Muscle layer of colon (tissue), 2 donors: ENCODE results near the gene TGFBI.

Experiments
- H3K27ac ChIP-seq: one replicate; pipeline ENCODE4 v1.7.0; 2013; ENCODE audit warnings: low read depth, mild to moderate bottlenecking, low read length, moderate library complexity
- H3K27me3 ChIP-seq, 2 donors: one replicate each; pipeline ENCODE4 v1.7.0; 2013; ENCODE audit warnings: low read length in 2 of 2, mild to moderate bottlenecking in 2 of 2; ENCODE audit not compliant: insufficient read depth in 2 of 2, control insufficient read depth in 1 of 2
- H3K36me3 ChIP-seq: one replicate; pipeline ENCODE4 v1.7.0; 2013; ENCODE audit warnings: mild to moderate bottlenecking, low read length; ENCODE audit not compliant: insufficient read depth
- H3K4me1 ChIP-seq: one replicate; pipeline ENCODE4 v1.7.0; 2013; ENCODE audit warnings: mild to moderate bottlenecking, low read length; ENCODE audit not compliant: insufficient read depth
- H3K4me3 ChIP-seq, 2 donors: one replicate each; pipeline ENCODE4 v1.7.0; 2013; ENCODE audit warnings: low read length in 2 of 2, low read depth in 1 of 2, mild to moderate bottlenecking in 1 of 2, moderate library complexity in 1 of 2
- H3K9ac ChIP-seq: one replicate; pipeline ENCODE4 v1.7.0; 2013; ENCODE audit warnings: low read length
- H3K9me3 ChIP-seq: one replicate; pipeline ENCODE4 v1.7.0; 2013; ENCODE audit warnings: mild to moderate bottlenecking, low read length
- donor health status: abdominal sarcoma.
- donor health status: Adenocarcinoma of cecum.

The TGFBI gene

GRCh38 chr5:136104306-136104965 is 75.6 kb downstream of the TGFBI start:
- H3K36me3 ChIP-seq = no peaks in the 10 kb centered on the region
- no peaks in the 10 kb centered on the region for H3K9me3 ChIP-seq
- H3K4me3 ChIP-seq = no peak overlapping the region
- H3K9ac ChIP-seq = no peak overlapping the region
- no peaks in the 10 kb centered on the region for H3K27me3 ChIP-seq
- H3K4me1 ChIP-seq = no peaks in the 10 kb centered on the region
- no peak overlapping the region for H3K27ac ChIP-seq

DNA sequence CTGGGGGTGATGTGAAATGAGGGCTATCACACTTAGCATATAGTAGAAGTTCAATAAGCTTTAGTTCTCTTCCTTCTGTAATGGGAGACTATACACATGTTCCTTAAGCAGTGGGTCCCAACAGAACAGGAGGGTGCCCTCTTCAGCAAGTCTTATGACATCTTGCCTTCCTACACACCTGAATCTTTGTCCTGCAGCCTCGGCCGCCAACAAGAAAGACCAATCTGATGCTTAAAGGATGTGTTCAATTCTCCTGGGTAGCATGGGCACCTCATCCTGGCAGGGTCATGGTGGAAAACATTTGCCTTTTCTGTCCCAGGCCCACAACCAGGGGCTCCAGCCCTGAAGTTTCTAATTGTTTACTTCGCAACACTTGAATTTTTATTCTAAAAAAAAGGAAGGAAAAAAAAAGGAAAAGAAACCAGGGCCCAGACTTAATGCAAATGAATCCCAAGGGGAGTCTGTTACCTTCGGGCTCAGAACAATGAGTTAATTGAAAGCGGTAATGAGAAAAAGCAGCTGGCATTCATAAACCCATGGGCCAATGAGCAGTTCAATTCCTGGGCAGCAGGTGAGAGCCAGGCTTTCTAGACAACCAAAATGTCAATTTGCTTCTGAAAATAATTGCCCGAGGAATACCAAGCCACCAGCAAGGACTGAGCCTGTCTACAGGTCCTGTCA is 77.7 kb downstream of the TGFBI start:
- H3K4me3 ChIP-seq = no peak overlapping the region
- no peaks in the 10 kb centered on the region for H3K4me1 ChIP-seq
- no peaks in the 10 kb centered on the region for H3K27me3 ChIP-seq
- no peak overlapping the region for H3K27ac ChIP-seq
- H3K9ac ChIP-seq = no peak overlapping the region
- H3K9me3 ChIP-seq = no peaks in the 10 kb centered on the region
- H3K36me3 ChIP-seq = no peaks in the 10 kb centered on the region

GRCh38 chr5:136108180-136108611 is 79.4 kb downstream of the TGFBI start:
- H3K4me1 ChIP-seq = no peaks in the 10 kb centered on the region
- H3K36me3 ChIP-seq = no peaks in the 10 kb centered on the region
- no peak overlapping the region for H3K4me3 ChIP-seq
- no peaks in the 10 kb centered on the region for H3K27me3 ChIP-seq
- H3K9ac ChIP-seq = no peak overlapping the region
- H3K9me3 ChIP-seq = no peaks in the 10 kb centered on the region
- H3K27ac ChIP-seq = no peak overlapping the region

GRCh38 chr5:136108766-136109165 is 80.0 kb downstream of the TGFBI start:
- Histone ChIP-seq H3K27me3 (no peaks in the 10 kb centered on the region), H3K27ac (no peak overlapping the region), H3K9me3 (no peaks in the 10 kb centered on the region), H3K4me1 (no peaks in the 10 kb centered on the region), H3K9ac (no peak overlapping the region), H3K36me3 (no peaks in the 10 kb centered on the region), H3K4me3 (no peak overlapping the region)

DNA sequence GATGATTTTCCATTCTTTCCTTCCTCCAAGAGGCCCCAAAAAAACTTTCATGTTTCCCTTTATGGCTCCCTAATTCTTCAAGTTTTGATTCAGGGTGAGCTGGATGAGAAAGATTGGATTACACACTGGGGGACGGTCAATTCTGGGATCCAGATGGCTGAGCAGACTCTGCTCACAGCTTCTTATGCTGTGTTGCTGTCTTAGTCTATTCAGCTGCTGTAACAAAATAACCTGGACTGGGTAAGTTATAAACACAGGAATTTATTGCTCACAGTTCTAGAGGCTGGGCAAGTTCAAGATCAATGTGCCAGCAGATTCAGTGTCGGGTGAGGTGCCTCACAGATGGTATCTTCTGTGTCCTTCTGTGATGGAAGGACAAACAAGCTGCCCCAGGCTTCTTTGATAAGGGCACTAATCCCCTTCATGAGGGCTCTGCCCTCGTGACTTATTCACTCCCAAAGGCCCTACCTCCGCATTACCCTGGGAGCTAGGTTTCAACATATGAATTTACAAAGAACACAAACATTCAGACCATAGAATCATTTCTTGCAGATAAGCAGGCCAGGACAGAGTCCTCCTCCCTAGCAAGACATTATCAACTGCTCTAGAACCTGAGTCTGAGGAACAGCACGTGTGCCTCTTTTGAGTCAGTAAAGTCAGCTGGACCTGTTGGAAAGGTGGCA is 80.8 kb downstream of the TGFBI start:
- H3K27ac ChIP-seq = no peak overlapping the region
- no peaks in the 10 kb centered on the region for H3K36me3 ChIP-seq
- no peak overlapping the region for H3K9ac ChIP-seq
- H3K4me3 ChIP-seq = no peak overlapping the region
- H3K9me3 ChIP-seq = no peaks in the 10 kb centered on the region
- no peaks in the 10 kb centered on the region for H3K4me1 ChIP-seq
- no peaks in the 10 kb centered on the region for H3K27me3 ChIP-seq
